Natural killer cell treated with Interleukin-12 subunit alpha and Interleukin-12 subunit beta and Interleukin-15 and Interleukin-18, amount 100 ng/mL, for 72 hours (primary cell): ENCODE measurements around the gene ADARB2. TPM values are rescaled to one million over a fixed set of nuclear protein-coding genes. Genes with fewer than 3 reads are reported as not detected.
A peak's percentile ranks its signal among the peaks of the same experiment; 100 is the strongest.

ENCODE experiments used
- ATAC-seq, 2 donors: fragments of 150-1000 bp; cut with Tn5 transposase in 1 of 2; sonication (Bioruptor Pico), chemical (Tn5 transposase) in 1 of 2; 2 replicates each; pipeline ENCODE4 v1.10.0; 2021
- DNase-seq: peaks from one replicate; pipeline ENCODE4 v3.0.0; 2022; ENCODE audit warnings: low spot score
- H3K27ac Mint-ChIP-seq, 2 donors: 1 replicate in 1 of 2; 2 replicates in 1 of 2; pipeline ENCODE4 v1.8.0; 2022; ENCODE audit warnings: mixed read lengths in 2 of 2, mild to moderate bottlenecking in 1 of 2, moderate library complexity in 1 of 2
- H3K27me3 Mint-ChIP-seq, 2 donors: 1 replicate in 1 of 2; 2 replicates in 1 of 2; pipeline ENCODE4 v1.8.0; 2022; ENCODE audit warnings: mixed read lengths in 2 of 2
- H3K36me3 Mint-ChIP-seq: one replicate; pipeline ENCODE4 v1.8.0; 2022; ENCODE audit warnings: mixed read lengths
- H3K4me1 Mint-ChIP-seq, 2 donors: 1 replicate in 1 of 2; 2 replicates in 1 of 2; pipeline ENCODE4 v1.8.0; 2022; ENCODE audit warnings: low read depth in 2 of 2, mixed read lengths in 2 of 2, mild to moderate bottlenecking in 1 of 2
- H3K4me3 Mint-ChIP-seq: one replicate; pipeline ENCODE4 v1.8.0; 2022; ENCODE audit warnings: mixed read lengths
- H3K9me3 Mint-ChIP-seq: 2 replicates; pipeline ENCODE4 v1.8.0; 2022; ENCODE audit warnings: mixed read lengths
- total RNA-seq, 2 donors: library from RNA; stranded (reverse); gene quantifications; one replicate each; pipeline ENCODE4 v1.2.3, GENCODE V29; 2022

Gene ADARB2
- total RNA-seq, 2 donors from 2014 or later, result not detected

DNA sequence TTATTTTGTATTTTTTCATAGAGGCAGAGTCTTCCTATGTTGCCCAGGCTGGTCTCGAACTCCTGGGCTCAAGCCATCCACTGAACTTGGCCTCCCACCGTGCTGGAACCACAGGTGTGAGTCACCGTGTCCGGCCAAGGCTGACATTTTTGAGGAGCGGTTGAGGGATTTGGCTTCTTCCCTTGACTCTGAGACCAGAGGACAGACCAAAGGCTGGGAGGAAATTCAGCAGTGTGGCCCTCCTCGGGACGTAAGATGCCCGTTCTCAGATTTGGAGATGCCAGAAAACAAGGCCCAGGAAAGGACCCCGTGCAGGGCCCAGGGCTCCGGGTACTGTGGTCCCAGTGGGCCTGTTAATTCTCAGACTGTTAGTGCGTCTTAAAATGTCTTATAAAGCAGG is 535.0 kb downstream of the ADARB2 start:
- no peak overlapping the region for H3K4me3 Mint-ChIP-seq

DNA sequence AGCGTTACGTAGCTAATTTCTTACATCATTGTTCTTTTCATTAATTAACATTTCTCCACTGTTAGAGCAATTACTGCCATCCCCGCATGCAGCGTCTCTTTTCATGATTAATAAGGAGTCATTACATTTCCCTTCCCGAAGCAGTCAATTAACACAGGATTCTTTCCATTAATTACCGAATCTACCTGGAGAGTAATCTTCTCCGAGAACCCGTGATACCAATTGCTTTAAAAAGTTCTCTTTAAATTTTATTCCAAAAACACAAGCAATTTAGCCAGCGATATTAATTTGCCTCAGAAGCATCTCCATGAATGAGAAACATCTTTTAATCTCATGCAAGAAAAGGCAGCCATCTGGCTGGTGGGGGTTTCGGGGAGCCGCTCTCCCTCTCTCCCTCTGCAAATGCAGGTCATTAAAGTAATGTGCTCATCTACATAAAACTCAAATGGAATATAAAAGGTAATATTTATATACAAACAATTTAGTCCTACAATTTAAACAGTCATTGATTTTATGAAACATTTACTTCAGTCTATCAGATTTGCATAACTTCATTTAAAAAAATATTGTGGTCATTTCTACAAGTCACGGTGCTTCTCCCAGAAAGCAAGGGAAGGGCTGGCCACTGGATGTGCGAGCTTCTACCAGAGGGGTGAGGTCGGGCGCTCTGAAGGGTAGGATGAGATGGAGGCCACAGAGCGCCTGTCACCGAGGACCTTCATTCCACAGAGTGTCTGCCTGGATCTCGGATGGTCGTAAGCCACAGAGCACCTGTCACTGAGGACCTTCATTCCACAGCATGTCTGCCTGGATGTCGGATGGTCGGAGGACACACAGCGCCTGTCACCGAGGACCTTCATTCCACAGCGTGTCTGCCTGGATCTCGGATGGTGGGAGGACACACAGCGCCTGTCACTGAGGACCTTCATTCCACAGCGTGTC is 536.2 kb downstream of the ADARB2 start:
- DNase-seq (no peak), ATAC-seq (no peak)
- Mint-ChIP-seq H3K27ac (no peak overlapping the region), H3K36me3 (no peaks in the 10 kb centered on the region), H3K9me3 (no peaks in the 10 kb centered on the region), H3K27me3 (peaks cover 1 to 9% of the 10 kb centered on the region in 2 donors), H3K4me1 (no peaks in the 10 kb centered on the region), H3K4me3 (no peak overlapping the region)

More for the DNA sequence above, 535.0 kb downstream of the ADARB2 start:
- Mint-ChIP-seq H3K9me3 (no peaks in the 10 kb centered on the region), H3K27me3 (peaks cover 0 to 6% of the 10 kb centered on the region in 2 donors), H3K27ac (no peak overlapping the region), H3K36me3 (no peaks in the 10 kb centered on the region), H3K4me1 (no peaks in the 10 kb centered on the region)
- no peak for DNase-seq
- no peak for ATAC-seq

DNA sequence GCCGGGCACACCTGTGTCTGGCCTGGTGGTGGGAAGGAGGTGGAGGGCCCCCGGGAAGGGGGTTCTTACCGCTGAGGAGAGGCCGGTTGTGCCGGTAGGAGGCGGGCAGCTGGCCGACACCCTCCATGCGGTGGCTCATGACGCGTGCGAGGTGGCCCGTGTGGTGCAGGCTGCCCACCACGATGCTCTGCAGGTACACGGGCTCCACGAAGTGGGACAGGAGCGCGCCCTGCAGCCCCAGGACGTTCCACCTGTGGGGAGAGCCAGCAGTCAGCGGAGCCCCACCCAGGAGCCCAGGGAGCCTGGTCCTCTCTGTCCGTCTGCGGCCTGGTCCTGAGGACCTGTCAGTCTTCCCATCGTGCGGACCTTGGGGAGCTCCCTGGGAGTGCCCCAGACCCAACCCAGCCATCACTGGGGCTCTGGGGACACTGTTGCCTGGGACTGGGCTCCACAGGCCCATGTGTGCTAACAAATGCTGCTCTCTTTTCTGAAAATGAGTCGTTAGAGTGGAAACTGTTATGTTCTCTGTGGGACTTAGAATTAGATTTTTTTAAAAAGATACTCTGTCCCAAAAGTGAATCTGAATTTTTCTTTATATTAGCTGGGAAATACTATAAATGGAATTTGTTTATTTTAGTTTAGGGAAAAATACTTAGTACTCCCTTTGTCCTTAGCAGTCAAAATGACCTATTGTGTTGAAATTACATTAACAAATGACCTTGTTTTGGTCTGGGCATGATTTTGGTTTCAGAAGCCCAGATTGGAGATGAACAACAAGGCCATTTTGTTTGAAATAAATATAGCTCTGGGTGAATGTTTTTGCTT is 537.2 kb downstream of the ADARB2 start:
- DNase-seq, result no peak

DNA sequence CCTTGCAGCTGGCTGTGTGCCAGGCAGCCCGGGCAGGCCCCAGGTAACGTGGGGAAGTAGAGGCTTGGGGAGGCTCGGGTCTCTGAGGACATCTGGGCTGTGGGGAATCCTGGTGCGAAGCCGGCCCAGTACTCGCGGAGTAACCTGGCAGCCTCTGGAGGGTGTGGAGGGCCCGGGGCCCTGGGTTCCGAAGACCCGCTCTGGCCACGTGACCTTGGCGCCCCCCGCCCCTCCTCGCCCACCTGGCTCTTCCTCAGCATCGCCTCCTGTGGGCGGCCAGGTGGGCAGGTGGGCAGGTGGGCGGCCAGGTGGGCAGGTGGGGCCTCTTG is 538.0 kb downstream of the ADARB2 start:
- Mint-ChIP-seq H3K4me3 (no peak overlapping the region), H3K27ac (no peak overlapping the region)
- ATAC-seq, result no peak

More for the DNA sequence above, 537.2 kb downstream of the ADARB2 start:
- Mint-ChIP-seq H3K27ac (no peak overlapping the region), H3K27me3 (peaks cover 4 to 13% of the 10 kb centered on the region in 2 donors), H3K36me3 (no peaks in the 10 kb centered on the region), H3K9me3 (no peaks in the 10 kb centered on the region), H3K4me1 (no peaks in the 10 kb centered on the region), H3K4me3 (no peak overlapping the region)
- ATAC-seq, result peak in 1 of 2 donors; percentile 44

DNA sequence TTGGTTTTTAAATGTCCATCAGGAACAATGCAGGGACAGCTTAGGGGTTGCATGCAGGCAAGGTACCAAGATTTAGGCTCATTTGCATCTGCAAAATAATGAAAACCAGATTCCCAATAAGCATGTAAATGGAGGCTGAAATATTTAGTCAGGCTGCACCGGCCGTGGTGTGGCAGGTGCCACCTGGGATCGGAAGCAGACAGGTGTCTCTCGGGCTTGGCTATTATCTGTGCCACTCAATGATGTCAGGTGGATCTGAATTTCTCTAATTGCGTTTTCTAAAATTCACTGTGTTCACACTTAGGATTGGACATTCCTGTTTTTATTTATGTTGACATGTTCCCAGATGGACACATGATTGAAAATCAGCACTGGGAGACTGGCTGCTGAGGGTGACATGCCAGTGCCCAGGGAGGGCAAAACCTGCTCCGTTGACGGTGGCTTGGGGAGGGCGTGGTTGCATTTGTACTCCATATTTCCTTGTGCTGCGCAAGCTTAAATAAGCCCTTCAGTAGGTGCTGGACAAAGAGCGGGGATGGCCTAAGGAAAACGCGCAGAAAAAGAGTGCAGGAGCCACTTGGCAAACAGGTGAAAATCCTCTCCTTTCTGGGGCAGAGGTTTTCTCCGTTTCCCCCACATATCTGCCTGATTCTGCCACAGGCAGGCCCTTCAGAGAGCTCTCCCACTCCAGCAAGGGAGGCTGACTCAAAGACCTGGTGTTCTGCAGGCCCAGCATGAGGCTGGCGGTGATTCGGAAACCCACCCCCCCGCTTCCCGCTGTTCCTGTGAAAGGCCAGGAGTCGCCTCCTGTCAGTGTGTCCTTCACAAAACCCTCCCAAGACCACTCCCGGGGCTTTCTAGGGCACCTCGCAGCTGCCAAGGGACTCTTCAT is 538.6 kb downstream of the ADARB2 start:
- H3K4me1 Mint-ChIP-seq, result no peaks in the 10 kb centered on the region
- H3K27me3 Mint-ChIP-seq, result peaks cover 12 to 26% of the 10 kb centered on the region in 2 donors
- ATAC-seq (no peak), DNase-seq (no peak)
- no peak overlapping the region for H3K27ac Mint-ChIP-seq
- no peak overlapping the region for H3K4me3 Mint-ChIP-seq
- H3K9me3 Mint-ChIP-seq, result no peaks in the 10 kb centered on the region
- H3K36me3 Mint-ChIP-seq, result no peaks in the 10 kb centered on the region

More for the DNA sequence above, 538.0 kb downstream of the ADARB2 start:
- H3K4me1 Mint-ChIP-seq, result no peaks in the 10 kb centered on the region
- no peaks in the 10 kb centered on the region for H3K9me3 Mint-ChIP-seq
- no peaks in the 10 kb centered on the region for H3K36me3 Mint-ChIP-seq
- H3K27me3 Mint-ChIP-seq, result peaks cover 8 to 20% of the 10 kb centered on the region in 2 donors
- no peak for DNase-seq

DNA sequence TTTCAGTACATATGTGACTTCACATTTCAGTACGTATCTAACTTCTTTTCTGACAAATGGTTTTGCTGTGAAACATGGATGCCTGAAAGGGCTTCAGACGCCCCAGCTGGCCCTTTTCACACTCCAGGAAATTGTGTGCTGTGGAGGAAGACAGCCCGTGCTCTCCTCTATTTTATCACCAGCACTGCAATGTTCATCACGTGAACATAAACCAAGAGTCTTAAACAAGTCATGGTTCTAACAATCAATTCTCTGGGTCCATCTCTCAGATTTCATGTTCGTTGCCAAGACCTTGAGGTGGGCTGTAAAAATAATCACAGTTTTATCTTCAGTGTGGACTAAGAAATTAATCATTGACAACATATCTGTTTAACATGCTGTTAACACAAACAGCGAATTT is 539.9 kb downstream of the ADARB2 start:
- Mint-ChIP-seq H3K4me3 (no peak overlapping the region), H3K9me3 (no peaks in the 10 kb centered on the region), H3K4me1 (no peaks in the 10 kb centered on the region), H3K27ac (no peak overlapping the region), H3K27me3 (peaks cover 15 to 29% of the 10 kb centered on the region in 2 donors), H3K36me3 (no peaks in the 10 kb centered on the region)
- ATAC-seq, result no peak
- DNase-seq, result no peak

DNA sequence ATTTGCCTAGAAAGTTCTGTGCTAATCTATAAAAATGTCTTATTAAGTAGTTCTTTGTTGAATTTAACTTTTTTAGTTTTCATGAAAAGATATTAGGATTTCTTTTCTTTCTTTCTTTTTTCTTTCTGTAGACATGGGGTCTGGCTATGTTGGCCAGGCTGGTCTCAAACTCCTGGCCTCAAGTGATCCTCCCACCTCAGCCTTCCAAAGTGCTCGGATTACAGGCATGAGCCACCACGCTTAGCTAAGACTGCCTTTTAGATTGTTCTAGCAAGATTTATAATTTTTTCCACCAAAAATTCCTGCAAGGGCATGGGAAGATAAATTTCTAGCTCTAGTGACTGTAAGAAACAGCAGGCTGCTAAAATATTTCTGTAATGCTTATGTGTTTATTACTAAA is 540.7 kb downstream of the ADARB2 start:
- no peaks in the 10 kb centered on the region for H3K36me3 Mint-ChIP-seq
- no peak overlapping the region for H3K27ac Mint-ChIP-seq
- no peaks in the 10 kb centered on the region for H3K9me3 Mint-ChIP-seq
- no peaks in the 10 kb centered on the region for H3K4me1 Mint-ChIP-seq
- ATAC-seq (no peak), DNase-seq (no peak)
- H3K4me3 Mint-ChIP-seq, result no peak overlapping the region
- H3K27me3 Mint-ChIP-seq, result peaks cover 15 to 25% of the 10 kb centered on the region in 2 donors

DNA sequence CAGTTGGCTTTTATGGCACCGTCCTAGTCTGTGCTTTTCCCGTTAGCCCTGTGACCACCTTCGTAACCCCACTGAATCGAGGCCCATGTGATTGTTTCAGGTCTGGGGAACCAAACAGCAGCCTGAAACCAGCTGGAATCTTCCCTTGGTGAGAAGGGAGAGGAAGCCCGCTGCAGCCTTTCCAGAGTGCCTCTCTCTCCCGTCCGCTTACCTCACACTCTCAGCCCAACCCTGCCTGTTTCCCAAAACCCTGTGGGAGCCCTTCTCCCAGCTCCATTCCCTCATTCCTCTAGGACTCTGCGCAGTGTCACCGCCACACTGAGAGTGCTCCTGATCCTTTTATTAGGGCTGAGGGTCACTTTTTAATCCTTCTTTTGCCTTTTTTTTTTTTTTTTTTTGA is 541.5 kb downstream of the ADARB2 start:
- Mint-ChIP-seq H3K4me1 (no peaks in the 10 kb centered on the region), H3K27me3 (peaks cover 15 to 23% of the 10 kb centered on the region in 2 donors), H3K9me3 (no peaks in the 10 kb centered on the region), H3K36me3 (no peaks in the 10 kb centered on the region), H3K4me3 (no peak overlapping the region), H3K27ac (no peak overlapping the region)
- DNase-seq (no peak), ATAC-seq (no peak)

DNA sequence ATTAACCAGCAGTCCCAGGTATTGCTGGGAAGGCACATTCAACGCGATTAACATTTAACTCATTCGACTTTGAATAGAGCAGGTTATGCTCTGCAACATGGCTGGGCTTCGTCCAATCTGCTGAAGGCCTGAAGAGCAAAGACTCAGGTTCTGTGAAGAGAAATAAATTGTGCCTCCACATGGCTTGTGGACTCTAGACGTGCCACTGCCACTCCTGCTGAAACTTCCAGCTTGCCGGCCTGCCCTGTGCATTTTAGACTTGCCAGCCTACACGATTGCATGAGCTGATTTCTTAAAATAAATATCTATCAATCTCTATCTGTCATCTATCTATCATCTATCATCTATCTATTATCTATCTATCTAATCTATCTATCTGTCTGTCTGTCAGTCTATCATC is 543.2 kb downstream of the ADARB2 start:
- no peaks in the 10 kb centered on the region for H3K36me3 Mint-ChIP-seq
- no peak for DNase-seq
- no peak for ATAC-seq
- no peaks in the 10 kb centered on the region for H3K4me1 Mint-ChIP-seq
- H3K27me3 Mint-ChIP-seq, result peaks cover 15 to 23% of the 10 kb centered on the region in 2 donors
- H3K4me3 Mint-ChIP-seq, result no peak overlapping the region
- no peak overlapping the region for H3K27ac Mint-ChIP-seq
- H3K9me3 Mint-ChIP-seq, result no peaks in the 10 kb centered on the region

DNA sequence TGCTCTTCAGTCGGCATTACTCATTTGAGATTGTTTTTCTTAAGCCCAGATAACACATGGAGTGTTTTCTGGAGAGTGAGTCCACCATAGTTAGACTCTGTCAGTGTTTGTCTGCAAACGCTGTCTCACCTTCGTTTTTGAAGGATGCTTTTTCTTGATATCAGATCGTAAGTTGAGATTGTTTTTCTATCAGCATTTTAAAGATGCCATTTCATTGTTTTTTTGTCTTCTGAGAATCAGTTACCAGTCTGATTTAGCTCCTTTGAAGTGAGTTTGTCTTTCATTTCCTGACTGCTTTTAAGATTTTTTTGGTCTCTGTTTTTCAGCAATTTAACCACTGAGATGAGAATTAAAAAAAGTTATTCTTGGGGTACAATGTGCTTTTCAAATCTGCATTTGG is 543.8 kb downstream of the ADARB2 start:
- peaks cover 15 to 23% of the 10 kb centered on the region in 2 donors for H3K27me3 Mint-ChIP-seq
- H3K27ac Mint-ChIP-seq, result no peak overlapping the region
- no peak for ATAC-seq
- no peak overlapping the region for H3K4me3 Mint-ChIP-seq
- no peaks in the 10 kb centered on the region for H3K4me1 Mint-ChIP-seq
- H3K36me3 Mint-ChIP-seq, result no peaks in the 10 kb centered on the region
- DNase-seq, result no peak
- H3K9me3 Mint-ChIP-seq, result no peaks in the 10 kb centered on the region

DNA sequence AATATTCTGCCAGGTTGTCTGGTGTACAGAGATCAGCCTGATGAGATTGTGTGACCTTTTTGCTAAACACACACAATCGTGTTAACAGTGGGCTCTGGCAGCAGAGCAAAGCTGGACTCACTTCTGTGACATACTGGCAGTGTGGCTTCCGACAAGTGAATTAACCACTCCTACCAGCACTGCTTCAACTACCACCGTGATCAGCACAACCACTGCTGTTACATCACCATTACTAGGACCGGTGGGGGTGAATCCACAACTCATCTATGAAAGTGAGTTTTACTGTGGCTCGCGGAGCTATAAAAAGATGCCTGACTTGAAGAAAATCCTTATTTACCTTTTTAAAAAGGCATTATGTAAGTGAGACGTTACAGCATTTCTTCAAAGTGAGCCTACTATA is 545.6 kb downstream of the ADARB2 start:
- H3K36me3 Mint-ChIP-seq, result no peaks in the 10 kb centered on the region
- no peaks in the 10 kb centered on the region for H3K9me3 Mint-ChIP-seq
- H3K27me3 Mint-ChIP-seq, result peaks cover 15 to 23% of the 10 kb centered on the region in 2 donors
- H3K4me3 Mint-ChIP-seq, result no peak overlapping the region
- no peak for DNase-seq
- no peaks in the 10 kb centered on the region for H3K4me1 Mint-ChIP-seq
- no peak overlapping the region for H3K27ac Mint-ChIP-seq
- no peak for ATAC-seq

DNA sequence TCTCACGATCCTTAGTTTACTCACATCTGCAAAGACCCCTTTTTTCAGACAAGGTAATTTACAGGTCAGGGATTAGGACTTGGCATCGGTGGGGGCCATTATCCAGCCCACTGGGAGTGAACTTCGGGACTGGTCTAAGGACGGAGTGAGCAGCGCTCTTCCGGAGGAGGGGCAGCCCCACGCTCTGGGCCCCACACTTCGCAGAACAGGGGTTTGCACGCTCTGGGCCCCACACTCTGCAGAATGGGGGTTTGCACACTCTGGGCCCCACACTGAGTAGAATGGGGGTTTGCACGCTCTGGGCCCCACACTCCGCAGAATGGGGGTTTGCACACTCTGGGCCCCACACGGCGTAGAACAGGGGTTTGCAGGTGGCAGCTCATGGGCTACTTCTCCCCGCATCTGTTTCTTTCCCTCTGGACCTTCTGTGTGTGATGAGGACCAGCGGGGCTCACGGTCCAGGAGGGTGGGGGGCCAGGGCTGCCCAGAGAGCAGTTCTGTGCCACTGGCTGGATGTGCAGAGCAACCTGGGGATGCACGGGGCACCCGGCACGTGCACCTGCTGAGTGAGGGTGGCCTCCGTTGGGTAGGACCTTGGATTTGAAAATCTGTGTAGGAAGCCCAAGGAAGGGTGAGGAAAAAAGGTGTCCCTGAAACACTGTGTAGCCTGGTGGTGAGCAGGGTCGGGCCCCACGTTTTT is 546.4 kb downstream of the ADARB2 start:
- peaks cover 11 to 18% of the 10 kb centered on the region in 2 donors for H3K27me3 Mint-ChIP-seq
- DNase-seq, result no peak
- no peaks in the 10 kb centered on the region for H3K4me1 Mint-ChIP-seq
- no peak for ATAC-seq
- H3K27ac Mint-ChIP-seq, result no peak overlapping the region
- no peaks in the 10 kb centered on the region for H3K9me3 Mint-ChIP-seq
- H3K4me3 Mint-ChIP-seq, result no peak overlapping the region
- H3K36me3 Mint-ChIP-seq, result no peaks in the 10 kb centered on the region

DNA sequence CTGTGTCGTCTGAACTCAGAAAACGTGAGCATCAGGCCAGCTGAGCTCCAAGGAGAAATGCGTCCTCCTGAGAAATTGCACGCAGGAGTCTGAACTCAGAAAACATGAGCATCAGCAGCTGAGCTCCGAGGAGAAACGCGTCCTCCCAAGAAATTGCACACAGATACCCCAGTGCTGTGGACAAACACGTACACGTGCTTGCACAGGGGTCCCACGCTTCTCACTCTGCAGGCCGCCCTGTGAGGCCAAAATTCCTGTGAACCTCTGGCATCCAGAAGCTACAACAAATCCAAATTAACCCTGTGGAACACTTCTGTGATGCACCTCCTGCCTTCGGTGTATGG is 547.3 kb downstream of the ADARB2 start:
- peaks cover 10 to 16% of the 10 kb centered on the region in 2 donors for H3K27me3 Mint-ChIP-seq
- no peak overlapping the region for H3K4me3 Mint-ChIP-seq
- ATAC-seq (no peak), DNase-seq (no peak)
- no peak overlapping the region for H3K27ac Mint-ChIP-seq
- no peaks in the 10 kb centered on the region for H3K9me3 Mint-ChIP-seq
- no peaks in the 10 kb centered on the region for H3K4me1 Mint-ChIP-seq
- H3K36me3 Mint-ChIP-seq, result no peaks in the 10 kb centered on the region
